Neutrophil (primary cell): Measurements from ENCODE around the gene CORT.
"Not testable (repeated sequence)": the region's sequence is repeated elsewhere in the genome, so short reads cannot be mapped to it uniquely, and the experiment has no call there.

Experiments used
- H3K27ac ChIP-seq: fragments of 200-600 bp; sonication (generic); 2 replicates; pipeline ENCODE4 v1.5.1; 2016; ENCODE audit warnings: mild to moderate bottlenecking, moderate library complexity
- H3K27me3 ChIP-seq: fragments of 200-600 bp; sonication (generic); 2 replicates; pipeline ENCODE4 v1.6.0; 2016; ENCODE audit warnings: mild to moderate bottlenecking
- H3K36me3 ChIP-seq: fragments of 200-600 bp; sonication (generic); 2 replicates; pipeline ENCODE4 v1.5.1; 2017
- H3K4me1 ChIP-seq, 2 experiments: fragments of 200-600 bp in 1 of 2; sonication (generic) in 1 of 2; 1 replicate in 1 of 2; 2 replicates in 1 of 2; pipeline versions ENCODE4 v1.5.1 to v1.6.1; 2013 to 2016; ENCODE audit warnings: low read depth in 1 of 2, low read length in 1 of 2, mild to moderate bottlenecking in 1 of 2, moderate library complexity in 1 of 2; ENCODE audit not compliant: control insufficient read depth in 1 of 2, insufficient read depth in 1 of 2
- H3K4me3 ChIP-seq, 2 experiments: fragments of 200-600 bp in 1 of 2; sonication (generic) in 1 of 2; 1 replicate in 1 of 2; 2 replicates in 1 of 2; pipeline ENCODE4 v1.5.1; 2013 to 2016; ENCODE audit warnings: low read depth in 1 of 2, low read length in 1 of 2, mild to moderate bottlenecking in 1 of 2, moderate library complexity in 1 of 2
- H3K9me3 ChIP-seq: fragments of 200-600 bp; sonication (generic); 2 replicates; pipeline ENCODE4 v1.5.1; 2016
- TF ChIP-seq, protein P1 (sequence below): fragments of 200-600 bp; sonication (generic); IDR thresholded peaks from 2 replicates; pipeline ENCODE4 v1.5.1; 2016; ENCODE audit warnings: antibody characterized with exemption

Gene CORT

GRCh38 chr1:10467078-10467477, 17.2 kb downstream of the CORT start:
- H3K36me3 ChIP-seq: peaks cover 17% of the 10 kb centered on the region
- TF ChIP-seq, protein P1, sequence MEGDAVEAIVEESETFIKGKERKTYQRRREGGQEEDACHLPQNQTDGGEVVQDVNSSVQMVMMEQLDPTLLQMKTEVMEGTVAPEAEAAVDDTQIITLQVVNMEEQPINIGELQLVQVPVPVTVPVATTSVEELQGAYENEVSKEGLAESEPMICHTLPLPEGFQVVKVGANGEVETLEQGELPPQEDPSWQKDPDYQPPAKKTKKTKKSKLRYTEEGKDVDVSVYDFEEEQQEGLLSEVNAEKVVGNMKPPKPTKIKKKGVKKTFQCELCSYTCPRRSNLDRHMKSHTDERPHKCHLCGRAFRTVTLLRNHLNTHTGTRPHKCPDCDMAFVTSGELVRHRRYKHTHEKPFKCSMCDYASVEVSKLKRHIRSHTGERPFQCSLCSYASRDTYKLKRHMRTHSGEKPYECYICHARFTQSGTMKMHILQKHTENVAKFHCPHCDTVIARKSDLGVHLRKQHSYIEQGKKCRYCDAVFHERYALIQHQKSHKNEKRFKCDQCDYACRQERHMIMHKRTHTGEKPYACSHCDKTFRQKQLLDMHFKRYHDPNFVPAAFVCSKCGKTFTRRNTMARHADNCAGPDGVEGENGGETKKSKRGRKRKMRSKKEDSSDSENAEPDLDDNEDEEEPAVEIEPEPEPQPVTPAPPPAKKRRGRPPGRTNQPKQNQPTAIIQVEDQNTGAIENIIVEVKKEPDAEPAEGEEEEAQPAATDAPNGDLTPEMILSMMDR: no peak
- H3K4me1 ChIP-seq: peaks cover 7 to 10% of the 10 kb centered on the region in 2 experiments
- no peaks in the 10 kb centered on the region for H3K27me3 ChIP-seq
- no peak overlapping the region for H3K4me3 ChIP-seq
- H3K9me3 ChIP-seq: no peaks in the 10 kb centered on the region
- no peak overlapping the region for H3K27ac ChIP-seq

DNA sequence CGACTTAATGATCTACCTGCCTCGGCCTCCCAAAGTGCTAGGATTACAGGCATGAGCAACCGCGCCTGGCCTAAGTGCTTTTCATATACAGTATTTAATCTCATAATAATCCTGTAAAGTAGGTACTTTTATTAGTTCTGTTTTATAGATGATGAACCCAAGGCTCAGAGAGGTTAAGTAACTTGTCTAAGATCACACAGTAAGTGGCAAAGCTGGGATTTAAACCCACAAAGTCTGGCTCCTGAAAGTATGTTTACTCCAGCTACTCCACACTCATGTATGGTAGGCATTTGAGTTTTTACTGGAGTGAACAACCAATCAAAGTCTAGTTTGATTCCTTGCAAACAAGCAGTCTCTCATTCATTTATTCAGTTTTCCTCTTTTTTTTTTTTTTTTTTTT, 20.2 kb downstream of the CORT start:
- no peak overlapping the region for H3K4me3 ChIP-seq
- H3K27ac ChIP-seq: no peak overlapping the region
- no peaks in the 10 kb centered on the region for H3K27me3 ChIP-seq
- TF ChIP-seq, protein P1: no peak
- H3K9me3 ChIP-seq: no peaks in the 10 kb centered on the region
- no peaks in the 10 kb centered on the region for H3K36me3 ChIP-seq
- peaks cover 21 to 25% of the 10 kb centered on the region in 2 experiments for H3K4me1 ChIP-seq

DNA sequence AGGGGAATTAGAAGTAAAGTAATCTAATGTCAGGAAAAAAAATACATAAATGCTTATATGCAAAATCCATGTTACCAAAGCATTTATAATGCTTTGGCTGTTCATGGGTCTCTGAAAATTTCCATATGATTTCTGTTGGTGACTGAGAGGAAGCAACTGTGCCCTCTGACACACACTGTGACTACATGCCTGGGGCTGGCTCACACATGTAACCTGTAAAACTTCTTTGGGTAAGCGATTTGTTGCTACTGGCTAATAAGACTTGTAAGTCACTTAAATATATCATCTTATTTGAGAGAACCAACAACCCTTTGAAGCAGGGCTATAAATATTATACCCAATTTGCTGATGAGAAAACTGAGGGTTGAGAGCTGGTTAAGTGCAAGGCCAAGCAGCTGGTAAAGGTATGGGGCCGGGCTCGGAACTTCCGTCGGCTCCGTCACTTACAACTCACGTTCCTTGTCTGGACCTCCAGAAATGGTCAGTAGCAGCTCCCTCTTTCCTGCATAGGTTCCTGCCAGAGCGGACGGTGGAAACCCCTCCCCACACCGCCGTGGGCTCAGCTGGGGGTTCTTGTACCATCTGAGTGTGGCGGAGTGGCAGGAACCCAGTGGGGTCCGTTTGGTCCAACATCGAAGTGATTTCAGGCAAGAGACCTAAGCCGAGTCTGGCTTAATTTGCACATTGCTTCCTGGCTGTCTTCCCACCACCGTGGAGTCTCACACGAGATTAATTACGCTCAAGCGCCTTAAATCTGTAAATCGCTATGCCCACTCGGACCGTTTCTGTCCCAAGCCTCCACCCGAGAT, 21.8 kb downstream of the CORT start:
- Histone ChIP-seq H3K4me3 (peak overlapping the region; percentile 68 to 96), H3K27me3 (no peaks in the 10 kb centered on the region), H3K9me3 (no peaks in the 10 kb centered on the region), H3K27ac (no peak overlapping the region), H3K36me3 (no peaks in the 10 kb centered on the region), H3K4me1 (peaks cover 31 to 35% of the 10 kb centered on the region in 2 experiments)
- TF ChIP-seq, protein P1: no peak

DNA sequence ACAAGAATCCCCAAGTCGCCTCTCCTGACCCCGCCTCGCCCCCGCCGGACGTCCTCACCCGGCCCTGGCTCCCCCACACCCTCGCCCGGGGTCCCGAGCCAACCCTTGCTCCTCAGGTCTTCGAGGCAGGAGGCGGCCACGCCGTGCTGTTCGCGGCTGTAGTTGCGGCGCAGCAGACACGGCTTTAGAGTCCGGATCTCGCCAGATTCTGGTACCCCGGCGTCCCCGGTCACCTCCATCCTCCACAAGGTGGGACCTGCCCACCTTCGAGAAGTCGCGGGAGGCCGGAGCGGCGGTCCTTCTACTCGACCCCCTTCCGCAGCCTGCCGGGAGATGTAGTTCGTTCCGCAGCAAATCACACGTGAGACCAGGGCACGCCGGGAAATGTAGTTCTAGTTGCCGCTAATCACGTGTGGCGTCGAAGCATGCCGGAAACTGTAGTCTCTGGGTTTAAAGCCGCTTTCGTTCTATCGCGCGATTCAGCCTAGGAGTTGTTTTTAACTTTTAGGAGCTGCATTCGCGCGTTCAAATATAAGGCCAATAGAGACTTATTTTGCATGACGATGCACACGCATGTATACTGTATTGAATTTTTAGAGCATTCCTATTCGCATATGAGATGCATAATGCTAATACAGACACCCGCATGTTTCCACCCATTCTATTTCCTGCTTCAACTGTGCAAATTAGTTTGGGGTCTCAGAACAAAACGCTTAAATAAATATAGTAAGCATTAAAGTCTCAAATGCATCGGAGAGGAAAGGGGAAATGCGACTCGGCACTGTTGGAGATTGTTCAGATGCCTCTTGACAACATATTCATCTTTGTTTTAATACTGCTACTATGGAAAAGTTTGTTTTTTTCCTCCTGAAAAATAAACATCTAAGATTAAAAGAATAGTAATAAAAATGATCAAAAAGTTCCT, 22.7 kb downstream of the CORT start, which contains the start of gene DFFA:
Gene DFFA (minus strand): TSS at position 310 of the 925 bp plus-strand sequence. CDS start 71 bp downstream, at position 239.
- Histone ChIP-seq H3K4me1 (peaks cover 31 to 35% of the 10 kb centered on the region in 2 experiments), H3K9me3 (no peaks in the 10 kb centered on the region), H3K36me3 (no peaks in the 10 kb centered on the region), H3K4me3 (peak within 1 kb of the TSS; percentile 68 to 96), H3K27ac (peak within 1 kb of the TSS; percentile 37), H3K27me3 (no peaks in the 10 kb centered on the region)
- TF ChIP-seq, protein P1: peak; percentile 17

DNA sequence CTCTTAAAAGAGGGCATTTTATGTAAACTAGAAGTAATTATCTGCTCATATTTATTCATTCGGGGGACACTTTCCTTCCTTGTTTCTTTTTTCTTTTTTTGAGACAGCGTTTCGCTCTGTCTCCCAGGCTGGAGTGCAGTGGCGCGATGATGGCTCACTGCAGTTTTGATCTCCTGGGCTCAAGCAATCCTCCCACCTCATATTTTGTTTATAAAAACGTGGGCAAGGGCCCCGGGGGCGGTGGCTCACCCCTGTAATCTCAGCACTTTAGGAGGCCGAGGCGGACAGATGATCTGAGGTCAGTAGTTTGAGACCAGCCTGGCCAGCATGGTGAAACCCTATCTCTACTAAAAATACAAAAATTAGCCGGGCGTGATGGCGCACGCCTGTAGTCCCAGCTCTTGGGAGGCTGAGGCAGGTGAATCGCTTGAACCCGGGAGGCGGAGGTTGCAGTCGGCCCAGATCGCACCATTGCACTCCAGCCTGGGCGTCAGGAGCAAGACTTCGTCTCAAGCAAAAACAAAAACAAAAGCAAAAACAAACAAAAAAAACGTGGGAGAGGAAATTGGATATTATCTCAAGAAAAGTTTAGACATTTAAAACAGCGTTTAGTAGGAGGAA, 23.4 kb downstream of the CORT start:
- no peak overlapping the region for H3K27ac ChIP-seq
- H3K4me1 ChIP-seq: peaks cover 31 to 35% of the 10 kb centered on the region in 2 experiments
- no peak overlapping the region for H3K4me3 ChIP-seq
- H3K36me3 ChIP-seq: no peaks in the 10 kb centered on the region
- TF ChIP-seq, protein P1: no peak
- H3K27me3 ChIP-seq: no peaks in the 10 kb centered on the region
- no peaks in the 10 kb centered on the region for H3K9me3 ChIP-seq

GRCh38 chr1:10474309-10474612, 24.4 kb downstream of the CORT start:
- Histone ChIP-seq H3K4me3 (peak overlapping the region; percentile 63 to 72), H3K4me1 (peaks cover 31 to 35% of the 10 kb centered on the region in 2 experiments)
- H3K27ac ChIP-seq, H3K27me3 ChIP-seq, H3K36me3 ChIP-seq, H3K9me3 ChIP-seq: not testable (repeated sequence)
